ENCODE data around the gene DHRS9. TPM values are rescaled to one million over a fixed set of nuclear protein-coding genes. Genes with fewer than 3 reads are reported as not detected.

Gene DHRS9
- total RNA-seq, 1 donor from 2014 or later = not detected

GRCh38 chr2:169073211-169073962 lies 4.0 kb downstream of the DHRS9 start:
- Mint-ChIP-seq H3K36me3 (ENCODE audit: low read depth) (no peaks in the 10 kb centered on the region), H3K4me3 (ENCODE audit: unreplicated experiment) (no peak overlapping the region), H3K4me1 (ENCODE audit: low read depth) (peaks cover 8% of the 10 kb centered on the region), H3K9me3 (ENCODE audit: low read depth) (no peaks in the 10 kb centered on the region), H3K27ac (ENCODE audit: unreplicated experiment) (no peak overlapping the region), H3K27me3 (ENCODE audit: low read depth) (peaks cover 2% of the 10 kb centered on the region)
- no peak for DNase-seq (ENCODE audit: low spot score)
- no peak for TF ChIP-seq CTCF (IDR thresholded peaks at IDR 0.05)

GRCh38 chr2:169073963-169074751 lies 4.8 kb downstream of the DHRS9 start:
- no peak overlapping the region for H3K4me3 Mint-ChIP-seq (ENCODE audit: unreplicated experiment)
- H3K36me3 Mint-ChIP-seq (ENCODE audit: low read depth) = no peaks in the 10 kb centered on the region
- no peak for DNase-seq (ENCODE audit: low spot score)
- TF ChIP-seq CTCF (IDR thresholded peaks at IDR 0.05) = no peak
- peaks cover 8% of the 10 kb centered on the region for H3K4me1 Mint-ChIP-seq (ENCODE audit: low read depth)
- H3K27ac Mint-ChIP-seq (ENCODE audit: unreplicated experiment) = no peak overlapping the region
- no peaks in the 10 kb centered on the region for H3K9me3 Mint-ChIP-seq (ENCODE audit: low read depth)
- peaks cover 2% of the 10 kb centered on the region for H3K27me3 Mint-ChIP-seq (ENCODE audit: low read depth)

- Mint-ChIP-seq H3K9me3 (ENCODE audit: low read depth) (no peaks in the 10 kb centered on the region), H3K27ac (ENCODE audit: unreplicated experiment) (no peak overlapping the region), H3K36me3 (ENCODE audit: low read depth) (no peaks in the 10 kb centered on the region), H3K27me3 (ENCODE audit: low read depth) (peaks cover 2% of the 10 kb centered on the region), H3K4me3 (ENCODE audit: unreplicated experiment) (no peak overlapping the region), H3K4me1 (ENCODE audit: low read depth) (peaks cover 8% of the 10 kb centered on the region)
- TF ChIP-seq CTCF (IDR thresholded peaks at IDR 0.05) = no peak
- no peak for DNase-seq (ENCODE audit: low spot score)
These were observed 8.4 kb downstream of the DHRS9 start for GRCh38 chr2:169077674-169078240.

- no peak for DNase-seq (ENCODE audit: low spot score)
- peaks cover 4% of the 10 kb centered on the region for H3K27me3 Mint-ChIP-seq (ENCODE audit: low read depth)
- no peak overlapping the region for H3K4me3 Mint-ChIP-seq (ENCODE audit: unreplicated experiment)
- H3K27ac Mint-ChIP-seq (ENCODE audit: unreplicated experiment) = no peak overlapping the region
- H3K4me1 Mint-ChIP-seq (ENCODE audit: low read depth) = peaks cover 8% of the 10 kb centered on the region
- TF ChIP-seq CTCF (IDR thresholded peaks at IDR 0.05) = no peak
- peaks cover 12% of the 10 kb centered on the region for H3K9me3 Mint-ChIP-seq (ENCODE audit: low read depth)
- H3K36me3 Mint-ChIP-seq (ENCODE audit: low read depth) = no peaks in the 10 kb centered on the region
These were observed 11.1 kb downstream of the DHRS9 start for GRCh38 chr2:169080250-169081069.
